NCI-H128 (cell line): Measurements from ENCODE around the gene C19orf25.

Experiments used
- DNase-seq: peaks from one replicate; lab custom pipeline; 2025; ENCODE audit not compliant: unreplicated experiment; lab: John Stamatoyannopoulos, UW

C19orf25 gene

GRCh38 chr19:1433119-1434039, 45.6 kb downstream of the C19orf25 start:
- DNase-seq, result no peak

- DNase-seq, result no peak
Observed at GRCh38 chr19:1432507-1432887, 46.5 kb downstream of the C19orf25 start.

GRCh38 chr19:1431759-1432506, 47.1 kb downstream of the C19orf25 start:
- DNase-seq, result no peak

GRCh38 chr19:1430246-1430645, 48.8 kb downstream of the C19orf25 start:
- no peak for DNase-seq

GRCh38 chr19:1429750-1430149, 49.3 kb downstream of the C19orf25 start:
- no peak for DNase-seq

- no peak for DNase-seq
Observed at GRCh38 chr19:1428738-1429391, 50.1 kb downstream of the C19orf25 start.

GRCh38 chr19:1427221-1427920, 51.6 kb downstream of the C19orf25 start:
- no peak for DNase-seq

GRCh38 chr19:1426736-1427135, 52.3 kb downstream of the C19orf25 start:
- no peak for DNase-seq

GRCh38 chr19:1425902-1426301, 53.1 kb downstream of the C19orf25 start:
- DNase-seq, result no peak

- DNase-seq, result no peak
Observed at GRCh38 chr19:1425102-1425837, 53.7 kb downstream of the C19orf25 start.

GRCh38 chr19:1424192-1424955, 54.6 kb downstream of the C19orf25 start:
- DNase-seq, result no peak

GRCh38 chr19:1423436-1424191, 55.4 kb downstream of the C19orf25 start:
- DNase-seq, result no peak
